Neural cell (in vitro differentiated cells): ENCODE measurements around the gene MYPN.

Experiments
- EZH2 ChIP-seq: fragments of 200-600, 300-800 bp; shearing (Covaris generic), sonication (generic); IDR thresholded peaks from 2 replicates; pipeline ENCODE4 v1.6.1; 2014; ENCODE audit warnings: antibody characterized with exemption, low read length, borderline replicate concordance, mild to moderate bottlenecking; ENCODE audit not compliant: insufficient read depth, poor library complexity, severe bottlenecking
- POLR2AphosphoS5 ChIP-seq: IDR thresholded peaks from 2 replicates; pipeline ENCODE4 v1.6.1; 2012
- TF ChIP-seq, protein P1 (sequence below): fragments of 450-650 bp; IDR thresholded peaks from 2 replicates; pipeline ENCODE4 v1.5.1; 2014; ENCODE audit warnings: antibody characterized with exemption, mild to moderate bottlenecking, moderate library complexity; ENCODE audit not compliant: poor library complexity, severe bottlenecking

DNA sequence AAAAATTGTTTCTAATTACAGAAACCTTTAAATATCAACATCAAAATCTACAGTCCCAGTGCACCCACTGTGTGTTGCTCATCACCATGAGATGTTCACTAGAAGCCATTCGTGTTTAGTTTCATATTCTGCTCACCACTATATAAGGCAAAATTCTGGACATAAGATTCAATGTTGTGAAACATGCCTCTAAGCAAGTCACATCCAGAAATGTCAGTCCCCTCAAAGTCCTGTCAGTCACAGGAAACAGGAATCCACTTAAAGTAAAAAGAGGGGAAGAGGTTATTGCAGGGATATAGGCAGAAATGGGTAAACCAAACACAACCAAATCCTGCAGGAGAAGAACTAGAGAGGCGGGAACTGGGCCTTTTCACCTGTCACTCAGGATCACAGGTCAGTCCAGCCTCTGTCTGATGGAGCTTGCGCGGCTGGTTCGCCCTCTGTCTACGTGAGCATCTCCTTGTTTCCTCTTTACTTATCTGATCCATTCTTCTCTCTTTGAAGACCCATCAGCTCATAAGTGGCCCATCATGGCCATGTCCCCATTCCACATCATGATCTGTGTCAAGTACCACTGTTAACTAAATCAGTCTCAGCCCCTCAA, 58.4 kb downstream of the MYPN start:
- TF ChIP-seq, protein P1, sequence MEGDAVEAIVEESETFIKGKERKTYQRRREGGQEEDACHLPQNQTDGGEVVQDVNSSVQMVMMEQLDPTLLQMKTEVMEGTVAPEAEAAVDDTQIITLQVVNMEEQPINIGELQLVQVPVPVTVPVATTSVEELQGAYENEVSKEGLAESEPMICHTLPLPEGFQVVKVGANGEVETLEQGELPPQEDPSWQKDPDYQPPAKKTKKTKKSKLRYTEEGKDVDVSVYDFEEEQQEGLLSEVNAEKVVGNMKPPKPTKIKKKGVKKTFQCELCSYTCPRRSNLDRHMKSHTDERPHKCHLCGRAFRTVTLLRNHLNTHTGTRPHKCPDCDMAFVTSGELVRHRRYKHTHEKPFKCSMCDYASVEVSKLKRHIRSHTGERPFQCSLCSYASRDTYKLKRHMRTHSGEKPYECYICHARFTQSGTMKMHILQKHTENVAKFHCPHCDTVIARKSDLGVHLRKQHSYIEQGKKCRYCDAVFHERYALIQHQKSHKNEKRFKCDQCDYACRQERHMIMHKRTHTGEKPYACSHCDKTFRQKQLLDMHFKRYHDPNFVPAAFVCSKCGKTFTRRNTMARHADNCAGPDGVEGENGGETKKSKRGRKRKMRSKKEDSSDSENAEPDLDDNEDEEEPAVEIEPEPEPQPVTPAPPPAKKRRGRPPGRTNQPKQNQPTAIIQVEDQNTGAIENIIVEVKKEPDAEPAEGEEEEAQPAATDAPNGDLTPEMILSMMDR, result no peak
- TF ChIP-seq EZH2, result no peak
- no peak for TF ChIP-seq POLR2AphosphoS5
